GM18517 (cell line): ENCODE results near the gene TNKS1BP1.

ENCODE experiments used
- ATAC-seq: cut with Tn5 transposase; IDR thresholded peaks from one replicate; pipeline ENCODE4 v1.9.1; 2021; ENCODE audit warnings: mild to moderate bottlenecking, moderate library complexity; ENCODE audit not compliant: unreplicated experiment

The TNKS1BP1 gene

DNA sequence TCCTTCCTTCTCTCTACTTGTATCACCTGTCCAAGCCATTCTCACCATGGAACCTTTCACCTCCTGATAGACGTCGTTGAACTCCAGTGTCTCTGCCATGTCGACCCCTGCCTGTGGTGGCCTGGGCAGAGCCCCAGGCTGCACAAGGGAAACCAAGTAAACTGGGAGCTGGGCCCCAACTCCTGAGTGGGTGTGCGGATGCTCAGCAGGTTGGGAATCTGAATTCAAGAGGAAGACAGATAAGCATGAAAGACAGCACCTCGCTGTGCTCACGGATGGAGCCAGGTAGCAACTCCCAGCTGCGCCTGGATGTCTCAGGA lies 10.2 kb upstream of the TNKS1BP1 start:
- ATAC-seq, result peak; percentile 2

DNA sequence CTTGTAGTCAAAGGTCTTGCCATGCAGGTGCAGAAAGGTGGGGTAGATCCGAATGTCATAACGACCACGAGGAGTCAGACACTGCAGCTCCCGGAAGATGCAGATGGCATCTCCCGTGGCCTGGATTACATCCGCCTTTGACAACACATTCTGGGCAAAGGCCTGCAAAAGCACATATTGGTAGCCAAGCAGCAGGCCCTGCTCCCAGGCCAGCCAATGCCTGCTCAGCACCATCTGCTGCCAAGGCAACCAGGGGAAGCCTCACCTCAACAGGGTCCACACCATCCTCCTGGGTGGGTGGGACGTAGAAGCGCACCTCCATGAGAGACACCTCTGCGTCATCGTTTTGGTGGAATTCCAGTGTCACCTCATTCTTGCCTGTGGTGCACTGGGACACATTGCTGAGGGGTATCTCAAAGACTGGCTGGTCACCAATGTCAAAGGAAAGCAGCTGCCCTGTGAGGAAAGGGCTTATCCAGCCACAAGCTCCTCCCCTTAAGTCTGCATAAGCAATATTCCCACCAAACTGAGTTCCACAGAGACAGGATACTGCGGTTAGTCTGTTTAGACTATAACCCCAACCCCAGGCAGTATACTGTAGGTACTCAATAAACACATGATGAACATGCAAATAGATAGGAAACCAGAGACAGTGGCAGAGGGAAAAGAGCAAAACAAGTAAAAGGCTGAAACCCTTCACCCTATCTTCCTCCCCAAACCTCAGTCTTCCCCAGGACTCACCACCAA lies 8.1 kb upstream of the TNKS1BP1 start:
- ATAC-seq, result no peak

DNA sequence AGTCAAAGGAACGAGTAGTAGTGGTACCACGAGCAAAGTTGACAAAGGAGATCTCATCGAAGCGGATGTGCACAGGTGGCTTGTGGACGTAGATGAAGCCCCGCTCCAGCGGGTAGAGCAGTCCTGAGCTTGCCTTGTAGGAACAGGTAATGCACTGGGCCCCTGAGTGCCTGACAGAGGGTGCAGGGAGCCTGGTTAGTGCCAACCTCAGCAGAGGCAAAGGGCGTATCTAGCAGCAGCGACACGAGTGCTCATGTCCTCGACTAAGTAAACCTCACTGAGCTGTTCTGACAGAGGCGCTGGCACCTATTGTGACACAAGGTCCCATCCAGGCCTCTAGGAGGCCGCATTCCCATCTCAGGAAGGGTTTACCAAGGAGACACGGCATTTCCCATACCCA lies 7.0 kb upstream of the TNKS1BP1 start:
- no peak for ATAC-seq

DNA sequence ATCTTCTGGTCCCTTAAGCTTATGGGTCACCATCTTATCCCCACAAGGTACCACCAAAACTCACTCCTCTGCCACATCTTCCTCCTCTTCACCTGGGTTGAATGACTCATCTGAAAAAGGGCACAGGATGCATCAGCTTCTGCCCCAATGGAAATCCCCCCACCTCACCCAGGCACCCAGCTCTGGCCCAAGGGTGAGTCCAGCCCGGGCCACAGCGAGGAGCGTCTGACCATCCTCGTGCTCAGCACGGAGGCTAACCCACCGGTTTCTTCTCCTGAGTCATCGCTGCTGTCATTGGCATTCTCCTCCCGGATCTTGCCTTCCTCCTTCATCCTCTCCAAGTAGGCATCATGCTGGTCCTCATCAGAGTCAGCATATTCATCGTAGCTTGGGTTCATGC lies 5.3 kb upstream of the TNKS1BP1 start:
- ATAC-seq, result no peak

DNA sequence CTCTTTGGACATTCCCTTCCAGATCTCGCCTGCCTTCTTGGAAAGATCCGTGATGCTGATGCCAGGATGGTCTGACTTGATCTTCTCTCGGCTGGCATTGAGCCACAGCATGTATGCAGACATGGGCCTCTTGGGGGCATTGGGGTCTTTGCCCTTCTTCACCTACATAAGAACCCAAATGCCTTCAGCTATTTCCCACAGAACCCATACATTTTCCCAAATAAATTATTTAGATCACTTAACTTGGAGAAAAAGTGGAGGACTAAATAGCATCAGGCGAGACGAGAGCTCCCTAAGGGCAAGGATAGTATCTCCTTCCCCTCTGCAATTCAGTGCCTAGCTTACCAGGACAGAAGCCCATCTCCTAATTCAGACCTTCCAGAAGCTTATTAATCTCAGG lies 3.0 kb upstream of the TNKS1BP1 start:
- no peak for ATAC-seq

DNA sequence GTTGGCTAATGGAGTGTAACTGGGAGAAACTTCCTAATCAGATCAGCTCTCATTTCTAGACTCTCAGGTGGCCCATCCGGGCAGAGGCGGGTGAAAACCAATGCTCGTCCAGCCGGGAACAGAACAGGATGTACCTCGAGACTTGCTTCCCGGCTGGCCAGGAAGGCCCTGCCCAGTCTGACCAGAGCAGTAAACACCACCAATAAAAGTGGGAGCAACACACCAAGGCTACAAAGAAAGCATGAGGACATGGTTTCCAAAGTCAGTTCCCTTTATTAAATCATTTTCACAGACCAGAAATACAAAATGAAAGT lies 940 bp upstream of the TNKS1BP1 start:
- no peak for ATAC-seq

DNA sequence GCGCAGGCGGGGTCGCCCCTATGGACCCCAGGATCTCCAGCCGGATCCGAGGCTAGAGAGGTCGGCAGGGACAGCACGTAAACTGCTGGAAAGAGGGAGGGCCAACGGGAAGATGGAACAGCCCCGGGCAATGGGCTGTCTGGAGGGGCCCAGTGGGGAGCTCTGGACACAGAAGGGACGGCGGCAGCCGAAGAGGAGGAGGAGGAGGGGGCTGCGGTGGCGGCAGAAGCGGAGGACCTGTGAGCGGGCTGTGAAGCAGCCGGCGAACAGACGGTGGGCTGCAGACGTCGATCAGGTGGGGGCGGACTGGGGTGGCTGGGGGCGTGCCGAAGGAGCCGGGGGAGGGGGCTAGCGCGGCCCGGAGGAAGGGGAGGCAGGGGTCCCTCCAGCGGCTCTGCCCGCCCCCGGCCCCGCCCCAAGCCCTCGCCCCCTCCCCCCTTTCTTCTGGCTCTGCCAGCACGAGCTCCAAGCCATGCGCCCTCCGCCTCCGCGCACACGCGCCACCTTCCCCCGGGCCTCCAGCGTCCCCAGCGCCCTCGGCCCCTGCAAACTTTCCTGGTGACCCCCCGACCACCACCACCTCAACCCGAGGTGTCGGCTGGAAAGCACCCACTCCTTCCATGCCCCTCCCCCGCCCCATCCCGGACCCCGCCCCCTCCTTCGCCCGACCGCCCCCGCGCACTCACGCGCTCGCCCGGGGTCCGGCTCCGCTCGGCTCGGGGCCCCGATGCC lies 432 bp downstream of the TNKS1BP1 start:
- no peak for ATAC-seq

DNA sequence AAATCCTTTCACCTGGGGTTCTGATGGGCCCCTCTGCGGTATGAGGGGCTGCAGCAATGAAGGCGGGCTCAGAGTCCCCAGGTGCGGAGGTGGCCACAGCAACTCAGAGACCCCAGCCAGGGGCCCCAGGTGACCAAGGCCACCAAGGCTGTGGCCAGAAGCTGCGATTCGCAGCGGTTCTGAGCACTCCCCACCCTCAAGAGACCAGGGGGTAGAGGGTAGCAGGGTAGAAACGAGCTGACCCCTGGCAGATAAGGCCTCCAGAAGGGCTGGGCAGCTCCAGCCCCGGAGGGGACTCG lies 948 bp downstream of the TNKS1BP1 start:
- ATAC-seq, result no peak

DNA sequence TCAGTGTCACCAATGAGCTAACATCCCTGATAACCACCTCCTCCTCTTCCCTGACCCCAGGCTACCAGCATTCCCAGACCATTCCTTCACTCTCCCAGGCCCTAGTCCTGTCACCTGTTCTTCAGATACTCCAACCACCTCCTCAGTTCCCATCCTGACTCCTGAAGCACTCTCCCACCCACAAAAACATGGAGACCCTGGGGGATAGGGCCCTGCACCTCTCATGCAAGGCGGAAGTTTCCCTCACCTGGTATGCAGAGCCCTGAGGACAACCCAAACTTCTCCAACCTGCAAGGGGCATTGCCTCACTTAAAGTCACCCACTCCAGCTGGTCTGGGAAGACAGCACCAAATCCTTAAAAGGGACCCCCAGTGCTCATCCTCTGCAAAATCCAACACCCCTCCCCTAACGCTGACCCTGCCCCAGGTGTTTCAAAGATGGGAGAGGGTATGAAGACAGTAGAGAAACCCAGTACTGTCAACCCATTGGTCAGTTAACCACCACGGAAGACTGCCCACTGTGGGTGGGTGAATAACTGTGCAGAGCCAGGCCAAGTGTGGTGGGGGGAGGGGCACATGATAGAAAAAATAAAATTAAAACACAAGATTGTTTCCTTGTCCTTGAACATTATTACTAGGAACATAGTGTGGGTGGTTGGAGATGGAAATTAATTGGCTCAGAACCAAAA lies 1.4 kb downstream of the TNKS1BP1 start:
- no peak for ATAC-seq

DNA sequence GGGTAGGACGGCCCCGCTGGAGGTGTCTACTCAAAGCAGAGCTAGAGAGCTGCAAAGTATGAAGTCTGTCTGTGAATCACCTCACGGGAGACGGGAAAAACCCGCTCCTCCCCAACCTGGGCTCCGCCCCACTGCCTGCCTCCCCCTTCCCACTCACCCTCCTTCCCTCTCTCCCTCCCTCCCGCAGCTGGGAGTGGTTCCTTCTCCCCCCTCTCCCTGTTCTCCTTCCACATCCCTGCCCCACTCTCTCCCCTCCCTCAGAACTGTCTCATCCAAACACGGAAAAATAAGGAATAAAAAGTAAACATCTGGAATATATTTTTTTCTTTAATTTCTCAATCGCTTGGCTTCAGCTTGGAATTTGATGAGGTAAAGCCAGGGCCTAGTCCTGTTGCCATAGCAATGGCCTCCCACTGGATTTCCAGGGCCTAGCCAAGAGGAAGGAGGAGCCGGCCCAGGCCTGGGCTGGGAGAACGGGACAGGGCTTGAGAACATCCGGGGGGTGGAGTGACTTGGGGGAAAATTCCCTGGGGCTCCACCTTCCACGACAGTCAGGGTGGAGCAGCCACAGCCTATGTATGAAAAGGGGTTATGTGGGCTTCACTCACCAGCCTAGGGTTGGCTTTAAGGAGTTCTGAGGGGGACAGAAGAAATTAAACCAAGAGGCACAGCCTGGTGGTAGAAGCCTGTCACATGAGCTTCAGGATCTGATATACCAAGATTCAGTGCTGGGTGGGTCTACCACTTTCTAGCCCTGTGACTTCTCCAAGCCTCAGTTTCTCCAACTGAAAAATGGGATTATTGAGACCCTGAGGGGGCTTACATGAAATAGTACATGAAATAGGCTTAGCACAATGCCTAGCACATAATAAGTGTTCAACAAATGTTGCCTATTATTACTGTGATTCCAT lies 2.2 kb downstream of the TNKS1BP1 start:
- ATAC-seq, result no peak

DNA sequence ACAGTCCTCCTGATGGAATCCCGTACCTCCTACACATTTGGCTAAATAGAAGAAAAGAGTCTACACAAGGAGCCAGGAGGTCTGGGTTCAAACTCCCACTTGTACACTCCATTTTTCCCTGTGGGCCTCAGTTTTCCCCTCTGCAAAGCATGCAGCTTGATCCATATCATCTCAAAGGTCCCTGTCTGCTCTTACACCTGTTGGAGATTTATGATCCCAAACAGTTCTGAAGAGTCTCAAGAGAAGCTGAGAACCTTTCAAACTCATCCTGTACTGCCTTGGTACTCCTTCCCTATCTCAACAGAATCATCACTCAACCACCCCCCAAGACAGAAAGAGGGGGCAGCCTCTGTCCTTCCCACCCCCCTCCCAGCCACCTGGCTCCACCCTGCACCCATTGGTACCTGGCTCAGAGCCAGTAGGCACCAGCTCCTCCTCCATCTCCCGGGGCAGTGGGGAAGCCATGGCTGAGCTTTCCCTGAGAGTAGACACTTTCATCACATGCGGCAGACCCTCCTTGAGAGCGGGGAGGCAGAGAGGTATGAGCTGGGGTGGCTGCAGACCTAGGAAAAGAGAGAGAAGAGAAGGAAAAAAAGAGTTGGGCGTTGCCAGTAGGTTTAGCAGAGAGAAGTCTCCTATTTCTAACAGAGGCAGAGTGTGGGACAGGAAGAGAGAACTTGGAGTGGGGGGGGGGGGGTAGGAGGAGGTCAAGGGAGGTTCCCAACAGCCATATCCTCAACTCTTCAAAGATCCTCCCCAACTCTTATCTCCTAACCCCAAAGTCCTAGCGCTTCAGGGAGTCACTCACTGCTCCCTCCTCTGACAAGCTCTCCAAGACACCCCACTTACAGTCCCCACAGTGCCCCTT lies 3.1 kb downstream of the TNKS1BP1 start:
- no peak for ATAC-seq

DNA sequence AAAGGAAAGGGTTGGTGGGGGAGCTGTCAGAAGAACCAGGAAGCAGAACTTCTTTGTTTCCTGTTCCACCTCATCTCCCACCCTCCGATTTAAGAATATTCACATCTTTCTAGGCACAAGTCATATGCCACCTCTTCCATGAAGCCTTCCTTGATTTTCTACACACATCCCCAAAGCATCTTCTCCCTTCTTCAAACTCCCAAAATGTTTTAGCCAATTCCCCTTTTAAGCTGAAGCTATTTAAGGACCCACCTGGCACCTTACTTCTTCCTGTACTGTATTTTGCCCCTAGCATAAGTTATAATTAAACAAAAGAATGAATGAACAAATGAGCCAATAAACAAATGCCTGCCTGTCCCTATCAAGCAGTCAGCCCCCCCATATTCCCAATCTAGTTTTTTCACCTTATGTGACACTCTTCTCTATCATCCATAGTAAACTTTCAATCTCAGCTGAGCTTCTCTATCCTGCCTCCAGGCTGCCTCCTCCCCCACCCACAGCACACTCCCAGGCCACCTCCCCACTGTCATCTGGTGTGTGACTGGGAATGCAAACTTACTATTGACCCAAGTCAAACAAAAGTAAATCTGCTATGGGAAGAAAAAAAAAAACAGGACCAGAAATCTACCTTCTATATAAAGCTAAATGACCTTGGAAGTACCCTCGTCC lies 3.9 kb downstream of the TNKS1BP1 start:
- no peak for ATAC-seq

DNA sequence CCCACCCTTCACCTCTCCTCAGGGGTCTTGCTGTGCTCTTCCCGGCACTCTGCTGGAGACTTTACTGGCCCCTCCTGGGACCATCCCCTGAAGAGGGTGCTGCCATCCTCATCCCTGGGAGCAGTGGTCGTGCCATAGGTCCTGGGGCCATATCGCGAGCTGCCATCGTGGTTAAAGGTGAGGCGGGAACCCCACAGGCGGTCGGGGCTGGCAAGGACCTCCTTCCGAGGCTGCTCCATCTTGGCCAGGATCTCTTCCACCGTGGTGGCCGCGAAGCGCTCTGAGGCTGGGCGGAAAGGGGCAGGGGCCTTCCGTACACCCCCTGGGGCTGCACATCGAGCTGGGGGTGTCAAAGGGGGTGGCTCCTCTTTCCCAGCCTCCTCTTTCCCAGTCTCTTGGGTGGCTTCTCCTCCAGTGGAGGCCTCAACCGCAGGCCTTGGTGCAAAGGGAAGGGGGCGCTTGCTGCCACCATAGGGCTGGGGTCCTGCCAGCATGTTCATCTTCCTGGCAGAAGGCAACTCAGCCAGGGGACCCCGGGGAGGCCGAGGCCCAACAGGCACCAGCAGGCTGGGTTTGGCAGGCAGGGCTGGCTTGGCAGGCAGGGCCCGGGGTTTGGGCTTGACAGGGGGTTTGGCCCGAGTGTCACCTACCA lies 4.6 kb downstream of the TNKS1BP1 start:
- ATAC-seq, result no peak

DNA sequence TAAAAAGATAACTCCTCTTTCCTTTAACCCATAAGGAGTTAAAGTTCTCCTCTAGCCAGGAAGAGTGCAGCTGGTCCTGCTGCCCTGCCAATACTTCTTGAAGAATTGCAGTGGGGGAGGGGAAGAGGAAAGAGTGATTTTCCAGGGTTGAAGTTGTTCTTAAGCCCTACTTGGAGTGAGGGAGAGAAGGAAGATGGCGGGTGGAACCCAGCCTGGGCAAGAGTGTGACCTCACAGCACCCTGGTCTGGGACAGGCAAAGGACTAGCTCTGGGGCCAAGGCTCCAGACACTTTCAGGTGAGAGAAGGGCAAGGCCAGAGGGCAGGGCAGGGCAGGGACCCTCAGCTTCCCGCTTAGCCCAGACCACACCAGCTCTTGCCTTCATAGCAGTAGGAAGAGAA lies 6.6 kb downstream of the TNKS1BP1 start:
- ATAC-seq, result no peak

DNA sequence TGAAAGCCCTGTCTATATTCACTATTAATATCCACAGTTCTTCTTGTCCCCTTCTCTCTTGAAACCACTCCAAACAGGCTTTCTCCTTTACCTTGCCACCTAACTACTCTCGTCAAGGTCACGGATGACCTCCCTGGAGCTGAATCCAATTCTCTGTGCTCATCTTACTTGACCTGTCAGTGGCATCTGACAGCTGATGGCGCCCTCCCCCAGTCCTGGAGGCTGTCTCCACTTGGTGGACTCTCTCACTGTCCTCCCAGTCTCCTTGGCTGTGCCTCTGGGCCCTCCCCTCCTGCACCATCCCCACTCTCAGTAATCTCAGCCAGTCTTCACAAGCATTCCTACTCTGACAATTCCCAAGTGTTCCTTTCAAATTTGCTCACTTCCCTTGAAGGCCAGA lies 8.7 kb downstream of the TNKS1BP1 start:
- ATAC-seq, result no peak

DNA sequence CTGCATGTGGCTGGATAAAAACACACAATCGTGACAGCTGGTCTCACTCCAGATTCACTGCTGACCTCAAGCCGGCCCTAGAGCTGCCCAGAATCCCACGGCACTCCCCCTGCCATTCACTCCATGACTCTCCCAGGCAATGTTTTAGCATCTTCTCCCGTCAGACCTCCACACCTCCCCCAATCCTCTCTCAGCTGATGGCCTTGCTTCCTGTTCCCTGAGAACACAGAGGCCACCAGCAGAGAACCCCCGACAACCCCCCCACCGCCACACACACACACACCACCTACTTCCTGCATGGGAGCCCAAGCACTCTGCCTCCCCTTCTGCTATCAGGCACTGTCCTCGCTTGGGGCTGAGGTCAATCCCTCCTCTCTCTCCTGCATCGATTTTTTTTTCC lies 9.3 kb downstream of the TNKS1BP1 start:
- ATAC-seq, result no peak

DNA sequence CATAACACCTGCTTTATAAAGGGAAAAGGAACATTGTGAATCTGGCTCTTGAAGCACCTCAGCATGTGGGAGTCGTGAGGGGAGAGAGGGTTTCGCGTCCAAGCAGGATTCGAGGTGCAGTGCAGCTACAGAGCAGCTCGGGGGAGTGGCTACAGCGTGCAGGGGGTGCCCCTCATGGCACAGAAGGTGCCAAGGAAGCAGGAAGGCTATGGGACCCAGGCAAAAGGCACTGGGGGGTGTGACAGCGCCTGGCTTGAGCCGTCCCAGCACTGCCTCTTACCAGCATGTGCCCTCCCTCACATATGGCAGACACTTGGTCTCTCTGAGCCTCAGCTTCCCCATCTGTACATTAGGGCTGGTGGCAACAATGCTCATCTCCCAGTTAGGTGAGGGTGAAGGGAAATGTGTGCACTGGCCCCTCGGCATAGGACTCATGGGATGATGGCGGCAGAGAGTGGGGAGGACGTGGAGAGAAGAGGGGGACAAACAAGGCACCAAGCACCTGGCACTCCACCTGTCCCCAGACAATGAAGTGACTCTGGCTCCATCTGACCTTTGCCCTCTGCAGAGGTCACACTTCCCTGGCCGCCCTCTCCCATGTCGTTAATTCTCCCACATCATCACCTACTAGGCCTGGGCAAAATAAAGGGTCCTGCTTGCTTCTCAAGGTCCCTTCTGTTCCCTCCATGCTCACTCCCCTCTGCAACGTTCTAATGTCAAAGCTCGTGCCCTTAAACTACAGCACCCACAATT lies 10.4 kb downstream of the TNKS1BP1 start:
- no peak for ATAC-seq

DNA sequence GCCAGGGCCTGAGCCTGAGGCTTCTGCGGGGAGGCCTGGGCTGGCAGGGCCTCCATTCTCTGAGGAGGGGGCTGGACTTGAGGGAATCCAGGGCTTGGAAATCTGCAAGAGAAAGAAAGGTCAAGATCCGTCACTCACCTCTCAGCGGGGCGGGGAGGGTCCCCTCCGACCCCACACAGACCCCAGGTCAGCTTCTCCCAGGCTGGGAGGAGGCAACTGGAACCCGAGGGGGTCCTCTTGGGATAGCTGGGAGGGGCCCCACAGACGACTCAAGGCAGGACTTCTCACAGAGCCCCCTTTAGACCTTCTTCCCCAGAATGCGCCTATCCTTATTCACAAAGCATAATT lies 11.0 kb downstream of the TNKS1BP1 start:
- ATAC-seq, result no peak
